ENCODE results near the gene CDC42BPA.

CDC42BPA gene

DNA sequence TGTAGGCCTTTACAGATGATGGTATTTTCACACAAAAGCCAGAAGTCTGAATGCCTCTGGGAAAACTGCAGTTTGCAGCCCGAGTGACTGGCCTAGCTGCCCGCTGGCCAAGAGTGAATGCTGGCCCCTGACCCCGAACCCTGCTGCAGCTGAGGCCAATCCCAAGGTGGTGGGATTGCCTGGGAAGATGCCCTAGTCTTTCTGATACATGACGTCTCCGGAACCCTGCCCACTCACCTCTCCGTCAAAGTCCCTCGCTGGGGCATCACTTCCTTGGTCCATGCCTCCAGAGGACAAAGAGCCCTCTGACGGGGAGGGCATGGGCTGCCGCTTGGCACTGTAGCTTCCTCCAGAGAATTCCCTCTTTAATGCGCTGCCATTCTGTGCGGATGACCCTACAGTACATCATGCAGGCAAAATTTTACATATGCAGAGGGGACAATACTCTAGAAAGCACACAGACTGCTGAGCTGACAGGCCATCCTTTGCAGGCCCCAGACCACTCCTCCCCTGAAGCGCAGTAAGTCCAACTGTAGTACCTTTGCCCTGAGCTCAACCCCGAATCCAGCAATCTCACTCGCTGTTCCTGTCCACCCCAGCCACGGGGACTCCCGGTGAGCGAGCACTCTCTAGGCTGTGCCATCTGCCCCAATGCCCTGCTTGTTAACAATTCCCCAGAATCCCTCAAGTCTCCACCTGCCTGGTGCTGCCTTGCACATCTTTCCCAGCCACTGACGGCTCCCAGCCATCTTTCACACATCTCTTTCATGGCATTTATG, 323.5 kb downstream of the CDC42BPA start:
- TF ChIP-seq, protein P1, sequence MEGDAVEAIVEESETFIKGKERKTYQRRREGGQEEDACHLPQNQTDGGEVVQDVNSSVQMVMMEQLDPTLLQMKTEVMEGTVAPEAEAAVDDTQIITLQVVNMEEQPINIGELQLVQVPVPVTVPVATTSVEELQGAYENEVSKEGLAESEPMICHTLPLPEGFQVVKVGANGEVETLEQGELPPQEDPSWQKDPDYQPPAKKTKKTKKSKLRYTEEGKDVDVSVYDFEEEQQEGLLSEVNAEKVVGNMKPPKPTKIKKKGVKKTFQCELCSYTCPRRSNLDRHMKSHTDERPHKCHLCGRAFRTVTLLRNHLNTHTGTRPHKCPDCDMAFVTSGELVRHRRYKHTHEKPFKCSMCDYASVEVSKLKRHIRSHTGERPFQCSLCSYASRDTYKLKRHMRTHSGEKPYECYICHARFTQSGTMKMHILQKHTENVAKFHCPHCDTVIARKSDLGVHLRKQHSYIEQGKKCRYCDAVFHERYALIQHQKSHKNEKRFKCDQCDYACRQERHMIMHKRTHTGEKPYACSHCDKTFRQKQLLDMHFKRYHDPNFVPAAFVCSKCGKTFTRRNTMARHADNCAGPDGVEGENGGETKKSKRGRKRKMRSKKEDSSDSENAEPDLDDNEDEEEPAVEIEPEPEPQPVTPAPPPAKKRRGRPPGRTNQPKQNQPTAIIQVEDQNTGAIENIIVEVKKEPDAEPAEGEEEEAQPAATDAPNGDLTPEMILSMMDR (IDR thresholded peaks at IDR 0.05; ENCODE audit: control extremely low read depth, extremely low read depth, low read depth, missing control alignments), result no peak
- no peak for DNase-seq (ENCODE audit: extremely low spot score)
- ChIA-PET CTCF (interaction anchor here (1.1 to 1.8 kb wide), 4 partner anchors 8 to 30 kb away, joined by 4 to 5 read pairs (median 4); no protein-coding TSS in a partner anchor), POLR2A (no interaction called here)

DNA sequence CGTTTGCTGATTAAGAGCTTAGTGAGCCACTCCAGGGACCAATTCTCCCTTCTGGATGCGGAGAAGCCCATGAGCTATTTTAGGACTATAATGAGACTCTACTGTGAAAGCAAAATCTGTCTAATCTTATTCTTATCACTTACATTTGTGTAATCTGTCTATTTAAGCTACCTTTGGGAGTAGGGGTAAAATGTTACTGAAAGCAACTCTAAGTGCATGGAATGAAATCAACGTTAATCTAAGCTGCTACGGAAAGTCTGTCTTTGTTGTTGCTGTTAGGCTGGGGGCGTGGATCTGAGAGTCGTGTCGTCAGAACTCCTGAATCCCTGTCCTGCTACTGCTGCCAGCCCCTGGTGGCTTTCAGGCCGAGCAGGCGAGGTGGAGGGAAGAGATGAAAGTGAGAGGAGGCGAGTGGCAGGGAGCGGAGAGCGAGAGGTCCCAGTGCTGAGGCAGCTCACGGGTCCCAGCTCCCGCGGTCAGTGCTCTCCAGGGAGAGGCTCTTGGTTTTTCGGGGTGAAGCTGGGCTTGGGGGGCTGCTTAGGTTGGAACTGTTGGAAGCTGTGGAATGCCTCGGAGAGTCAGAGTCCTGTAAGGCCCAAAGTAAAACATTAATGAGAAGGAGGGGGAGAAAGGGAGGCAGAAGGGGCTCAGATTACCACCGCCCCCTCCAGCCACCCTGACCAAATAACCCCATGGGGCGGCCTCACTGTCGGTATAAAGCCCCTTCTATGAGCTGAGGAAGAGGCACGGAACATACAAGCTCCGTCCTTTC, 324.3 kb downstream of the CDC42BPA start:
- POLR2A ChIA-PET, result no interaction called here

GRCh38 chr1:226991920-226992319, 326.4 kb downstream of the CDC42BPA start:
- POLR2A ChIA-PET, result no interaction called here
- DNase-seq (ENCODE audit: extremely low spot score), result no peak
- CTCF ChIA-PET, result no interaction called here
- TF ChIP-seq, protein P1 (IDR thresholded peaks at IDR 0.05; ENCODE audit: control extremely low read depth, extremely low read depth, low read depth, missing control alignments), result no peak

More for the DNA sequence above, 324.3 kb downstream of the CDC42BPA start:
- CTCF ChIA-PET, result interaction anchor here (1.0 to 1.6 kb wide), 3 partner anchors 9 to 360 kb away, joined by 3 to 4 read pairs (median 4); no protein-coding TSS in a partner anchor
- TF ChIP-seq, protein P1 (IDR thresholded peaks at IDR 0.05; ENCODE audit: control extremely low read depth, extremely low read depth, low read depth, missing control alignments), result no peak
- DNase-seq (ENCODE audit: extremely low spot score), result no peak

GRCh38 chr1:226990133-226990716, 328.1 kb downstream of the CDC42BPA start:
- ChIA-PET CTCF (no interaction called here), POLR2A (no interaction called here)
- no peak for DNase-seq (ENCODE audit: extremely low spot score)
- TF ChIP-seq, protein P1 (IDR thresholded peaks at IDR 0.05; ENCODE audit: control extremely low read depth, extremely low read depth, low read depth, missing control alignments), result no peak

GRCh38 chr1:226989085-226989920, 329.0 kb downstream of the CDC42BPA start:
- ChIA-PET POLR2A (no interaction called here), CTCF (no interaction called here)
- TF ChIP-seq, protein P1 (IDR thresholded peaks at IDR 0.05; ENCODE audit: control extremely low read depth, extremely low read depth, low read depth, missing control alignments), result no peak
- no peak for DNase-seq (ENCODE audit: extremely low spot score)

DNA sequence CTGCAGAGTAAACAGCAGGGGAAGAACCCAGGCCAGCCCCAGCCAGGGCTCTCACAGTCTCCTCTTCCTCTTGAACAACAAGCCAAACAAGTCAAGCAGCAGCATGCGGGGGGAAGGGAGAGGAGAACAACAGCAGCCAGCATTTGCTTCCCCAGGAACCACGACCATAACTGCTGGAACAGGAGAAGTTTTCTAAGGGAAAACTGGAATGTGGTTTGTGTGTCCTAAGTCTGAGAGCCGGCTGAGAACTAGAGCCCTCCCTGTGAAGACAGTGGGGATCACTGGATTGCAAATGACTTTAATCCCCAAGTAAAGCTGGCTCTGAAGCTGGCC, 330.0 kb downstream of the CDC42BPA start:
- CTCF ChIA-PET, result no interaction called here
- TF ChIP-seq, protein P1 (IDR thresholded peaks at IDR 0.05; ENCODE audit: control extremely low read depth, extremely low read depth, low read depth, missing control alignments), result no peak
- DNase-seq (ENCODE audit: extremely low spot score), result no peak
- POLR2A ChIA-PET, result no interaction called here
